Hepatocyte (in vitro differentiated cells): ENCODE measurements around the gene PRKAG2.

Source experiments
- EZH2 ChIP-seq: fragments of 200-600 bp; sonication (generic); IDR thresholded peaks from 2 replicates; pipeline ENCODE4 v1.6.1; 2016; ENCODE audit warnings: antibody characterized with exemption, mild to moderate bottlenecking, borderline replicate concordance
- EZH2phosphoT487 ChIP-seq: fragments of 200-600 bp; sonication (generic); IDR thresholded peaks from one replicate; pipeline ENCODE4 v1.6.1; 2018; ENCODE audit warnings: antibody characterized with exemption, mild to moderate bottlenecking, low read depth, moderate library complexity; ENCODE audit not compliant: unreplicated experiment, severe bottlenecking
- TF ChIP-seq, protein P1 (sequence below): fragments of 200-600 bp; sonication (generic); IDR thresholded peaks from 2 replicates; pipeline ENCODE4 v1.5.1; 2016; ENCODE audit warnings: antibody characterized with exemption, mild to moderate bottlenecking; ENCODE audit not compliant: poor library complexity

DNA sequence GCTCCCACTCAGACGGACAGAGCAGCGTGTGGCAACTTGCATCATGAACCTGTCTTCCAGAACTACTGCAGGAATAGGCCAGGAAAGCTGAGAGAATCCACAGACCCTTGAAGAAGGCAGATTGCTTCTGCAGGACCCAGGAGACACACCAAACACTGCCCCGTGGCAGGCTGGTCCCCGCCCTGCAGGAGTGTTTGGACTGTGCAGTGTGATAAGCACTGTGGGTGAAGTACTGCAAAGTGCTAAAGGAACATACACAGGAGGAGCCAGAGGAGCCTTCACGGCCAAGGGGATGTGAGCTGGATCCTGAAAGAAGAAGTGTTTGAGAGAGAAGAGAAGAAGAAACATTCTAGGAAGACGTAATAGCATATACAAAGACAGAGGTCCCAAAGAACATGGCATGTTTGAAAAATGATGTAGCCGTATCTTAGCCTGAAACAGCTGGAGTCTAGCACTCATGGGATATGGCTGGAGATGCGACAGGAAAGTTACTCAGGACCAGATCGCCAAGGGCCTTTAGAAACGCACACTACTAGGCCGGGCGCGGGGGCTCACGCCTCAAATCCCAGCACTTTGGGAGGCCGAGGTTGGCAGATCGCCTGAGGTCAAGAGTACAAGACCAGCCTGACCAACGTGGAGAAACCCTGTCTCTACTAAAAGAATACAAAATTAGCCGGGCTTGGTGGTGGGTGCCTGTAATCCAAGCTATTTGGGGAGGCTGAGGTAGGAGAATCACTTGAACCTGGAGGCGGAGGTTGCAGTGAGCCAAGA, 260.3 kb downstream of the PRKAG2 start:
- TF ChIP-seq, protein P1, sequence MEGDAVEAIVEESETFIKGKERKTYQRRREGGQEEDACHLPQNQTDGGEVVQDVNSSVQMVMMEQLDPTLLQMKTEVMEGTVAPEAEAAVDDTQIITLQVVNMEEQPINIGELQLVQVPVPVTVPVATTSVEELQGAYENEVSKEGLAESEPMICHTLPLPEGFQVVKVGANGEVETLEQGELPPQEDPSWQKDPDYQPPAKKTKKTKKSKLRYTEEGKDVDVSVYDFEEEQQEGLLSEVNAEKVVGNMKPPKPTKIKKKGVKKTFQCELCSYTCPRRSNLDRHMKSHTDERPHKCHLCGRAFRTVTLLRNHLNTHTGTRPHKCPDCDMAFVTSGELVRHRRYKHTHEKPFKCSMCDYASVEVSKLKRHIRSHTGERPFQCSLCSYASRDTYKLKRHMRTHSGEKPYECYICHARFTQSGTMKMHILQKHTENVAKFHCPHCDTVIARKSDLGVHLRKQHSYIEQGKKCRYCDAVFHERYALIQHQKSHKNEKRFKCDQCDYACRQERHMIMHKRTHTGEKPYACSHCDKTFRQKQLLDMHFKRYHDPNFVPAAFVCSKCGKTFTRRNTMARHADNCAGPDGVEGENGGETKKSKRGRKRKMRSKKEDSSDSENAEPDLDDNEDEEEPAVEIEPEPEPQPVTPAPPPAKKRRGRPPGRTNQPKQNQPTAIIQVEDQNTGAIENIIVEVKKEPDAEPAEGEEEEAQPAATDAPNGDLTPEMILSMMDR = no peak
- no peak for TF ChIP-seq EZH2
- TF ChIP-seq EZH2phosphoT487 = no peak
